Measurements from ENCODE around the gene GDPD1.

DNA sequence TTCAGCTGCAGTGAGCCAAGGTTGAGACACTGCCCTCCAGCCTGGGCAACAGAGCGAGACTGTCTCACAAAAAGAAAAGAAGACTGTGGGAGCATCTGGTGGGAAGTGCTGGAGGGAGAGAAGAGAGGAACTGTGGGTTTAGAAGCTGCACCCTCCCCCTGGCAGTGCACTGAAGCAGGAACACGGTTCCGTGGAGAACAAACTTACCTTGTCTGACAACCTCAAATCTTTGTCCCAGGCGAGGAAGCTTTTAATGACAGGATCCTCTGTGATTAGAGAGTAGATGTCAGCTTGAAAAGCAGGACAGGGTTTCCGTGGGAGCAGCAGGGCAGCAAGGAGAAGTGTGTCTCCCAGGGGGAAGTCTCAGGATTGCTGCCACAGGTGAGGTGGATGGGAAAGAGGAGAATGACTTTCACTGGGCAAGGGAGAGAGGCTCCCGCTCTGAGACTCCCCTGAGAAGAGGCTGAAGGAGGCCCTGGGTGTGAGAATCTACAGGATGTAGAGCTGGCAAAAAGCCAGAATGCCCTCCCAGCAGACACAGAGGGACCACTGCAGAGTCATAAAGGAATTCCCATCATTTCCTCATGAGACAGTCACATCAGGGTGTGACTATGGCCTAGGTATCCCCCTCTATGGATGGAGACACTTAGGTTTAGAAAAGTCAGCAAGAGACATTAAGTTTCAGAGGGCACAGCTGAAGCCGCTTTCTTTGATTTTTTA lies 41.9 kb upstream of the GDPD1 start:
- TF ChIP-seq, protein P1, sequence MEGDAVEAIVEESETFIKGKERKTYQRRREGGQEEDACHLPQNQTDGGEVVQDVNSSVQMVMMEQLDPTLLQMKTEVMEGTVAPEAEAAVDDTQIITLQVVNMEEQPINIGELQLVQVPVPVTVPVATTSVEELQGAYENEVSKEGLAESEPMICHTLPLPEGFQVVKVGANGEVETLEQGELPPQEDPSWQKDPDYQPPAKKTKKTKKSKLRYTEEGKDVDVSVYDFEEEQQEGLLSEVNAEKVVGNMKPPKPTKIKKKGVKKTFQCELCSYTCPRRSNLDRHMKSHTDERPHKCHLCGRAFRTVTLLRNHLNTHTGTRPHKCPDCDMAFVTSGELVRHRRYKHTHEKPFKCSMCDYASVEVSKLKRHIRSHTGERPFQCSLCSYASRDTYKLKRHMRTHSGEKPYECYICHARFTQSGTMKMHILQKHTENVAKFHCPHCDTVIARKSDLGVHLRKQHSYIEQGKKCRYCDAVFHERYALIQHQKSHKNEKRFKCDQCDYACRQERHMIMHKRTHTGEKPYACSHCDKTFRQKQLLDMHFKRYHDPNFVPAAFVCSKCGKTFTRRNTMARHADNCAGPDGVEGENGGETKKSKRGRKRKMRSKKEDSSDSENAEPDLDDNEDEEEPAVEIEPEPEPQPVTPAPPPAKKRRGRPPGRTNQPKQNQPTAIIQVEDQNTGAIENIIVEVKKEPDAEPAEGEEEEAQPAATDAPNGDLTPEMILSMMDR (IDR thresholded peaks at IDR 0.05): no peak
- TF ChIP-seq EZH2 (IDR thresholded peaks at IDR 0.05) (no peak), EZH2phosphoT487 (IDR thresholded peaks at IDR 0.05) (no peak)
